ENCODE data around the gene ZNF518B. TPM values are rescaled to one million over a fixed set of nuclear protein-coding genes. Genes with fewer than 3 reads are reported as not detected.
A peak's percentile ranks its signal among the peaks of the same experiment; 100 is the strongest.

The ZNF518B gene
- total RNA-seq, 2 donors from 2014 or later = 36.0 to 39.1 TPM

GRCh38 chr4:10456260-10456594 lies 999 bp downstream of the ZNF518B start:
- Histone ChIP-seq H3K9me3 (no peaks in the 10 kb centered on the region), H3K27me3 (peaks cover 0 to 4% of the 10 kb centered on the region in 2 donors), H3K36me3 (peaks cover 25% of the 10 kb centered on the region), H3K27ac (peak overlapping the region; percentile 70 to 71), H3K4me3 (peak overlapping the region; percentile 57 to 62), H3K4me1 (peaks cover 0 to 13% of the 10 kb centered on the region in 2 donors)
- TF ChIP-seq CTCF (IDR thresholded peaks at IDR 0.05) = no peak
- DNase-seq (ENCODE audit: low spot score) = no peak

GRCh38 chr4:10455133-10455532 lies 2.1 kb downstream of the ZNF518B start:
- no peak for TF ChIP-seq CTCF (IDR thresholded peaks at IDR 0.05)
- Histone ChIP-seq H3K4me1 (peaks cover 0 to 9% of the 10 kb centered on the region in 2 donors), H3K9me3 (no peaks in the 10 kb centered on the region), H3K27me3 (no peaks in the 10 kb centered on the region), H3K36me3 (peaks cover 29% of the 10 kb centered on the region), H3K27ac (no peak overlapping the region), H3K4me3 (no peak overlapping the region)
- no peak for DNase-seq (ENCODE audit: low spot score)

GRCh38 chr4:10454726-10455125 lies 2.5 kb downstream of the ZNF518B start:
- Histone ChIP-seq H3K27ac (no peak overlapping the region), H3K36me3 (peaks cover 30% of the 10 kb centered on the region), H3K4me1 (peaks cover 0 to 9% of the 10 kb centered on the region in 2 donors), H3K4me3 (no peak overlapping the region), H3K27me3 (no peaks in the 10 kb centered on the region), H3K9me3 (no peaks in the 10 kb centered on the region)
- no peak for DNase-seq (ENCODE audit: low spot score)
- no peak for TF ChIP-seq CTCF (IDR thresholded peaks at IDR 0.05)

GRCh38 chr4:10454121-10454520 lies 3.1 kb downstream of the ZNF518B start:
- Histone ChIP-seq H3K27me3 (no peaks in the 10 kb centered on the region), H3K4me3 (no peak overlapping the region), H3K9me3 (peaks cover 0 to 4% of the 10 kb centered on the region in 2 donors), H3K36me3 (peaks cover 30% of the 10 kb centered on the region), H3K4me1 (peaks cover 0 to 12% of the 10 kb centered on the region in 2 donors), H3K27ac (no peak overlapping the region)
- no peak for TF ChIP-seq CTCF (IDR thresholded peaks at IDR 0.05)
- no peak for DNase-seq (ENCODE audit: low spot score)

GRCh38 chr4:10448991-10449390 lies 8.2 kb downstream of the ZNF518B start:
- Histone ChIP-seq H3K4me3 (no peak overlapping the region), H3K9me3 (peaks cover 0 to 36% of the 10 kb centered on the region in 2 donors), H3K4me1 (peaks cover 0 to 6% of the 10 kb centered on the region in 2 donors), H3K27me3 (no peaks in the 10 kb centered on the region), H3K27ac (no peak overlapping the region), H3K36me3 (peaks cover 49% of the 10 kb centered on the region)
- no peak for TF ChIP-seq CTCF (IDR thresholded peaks at IDR 0.05)
- no peak for DNase-seq (ENCODE audit: low spot score)

GRCh38 chr4:10442976-10443375 lies 14.2 kb downstream of the ZNF518B start:
- no peak overlapping the region for H3K4me3 ChIP-seq
- peaks cover 0 to 39% of the 10 kb centered on the region in 2 donors for H3K9me3 ChIP-seq
- no peaks in the 10 kb centered on the region for H3K27me3 ChIP-seq
- no peak for TF ChIP-seq CTCF (IDR thresholded peaks at IDR 0.05)
- H3K27ac ChIP-seq = no peak overlapping the region
- no peak for DNase-seq (ENCODE audit: low spot score)
- H3K4me1 ChIP-seq = no peaks in the 10 kb centered on the region
- peaks cover 28% of the 10 kb centered on the region for H3K36me3 ChIP-seq

Measured in right atrium auricular region (tissue), 2 donors.